A549 (cell line): ENCODE results near the gene VWF. TPM values are rescaled to one million over a fixed set of nuclear protein-coding genes. Genes with fewer than 3 reads are reported as not detected.

ENCODE experiments used
- ATAC-seq, 2 experiments: fragments of 200-7000 bp in 1 of 2; fragments of >200 bp in 1 of 2; cut with Nextera tagmentation in 1 of 2; cut with Tn5 transposase in 1 of 2; 3 replicates each; pipeline versions ENCODE4 v1.8.0 to v1.9.1; 2018 to 2020; ENCODE audit warnings: mild to moderate bottlenecking in 1 of 2, moderate library complexity in 1 of 2
- CTCF ChIA-PET: fragments of 300-600 bp; sonication (Branson Sonifier 250); formaldehyde crosslinking; extraction: SDS; loops from one replicate; lab custom pipeline; 2021; ENCODE audit warnings: antibody characterized with exemption, inconsistent platforms; lab: Yijun Ruan, JAX
- POLR2A ChIA-PET: fragments of 350-600 bp; formaldehyde crosslinking; extraction: SDS; loops from one replicate; lab custom pipeline; 2021; ENCODE audit warnings: antibody characterized with exemption, inconsistent platforms; lab: Yijun Ruan, JAX
- DNase-seq, 2 experiments: peaks; one replicate each; pipeline versions ENCODE4 v3.0.0 to v3.0.0-alpha.2; 2011 to 2016; ENCODE audit warnings: low read depth in 1 of 2, low spot score in 1 of 2
- FAIRE-seq: peaks from 2 replicates; lab custom pipeline; 2011; peaks lifted over from hg19 to GRCh38; lab: Jason Lieb, UNC
- H3K27ac ChIP-seq, 2 experiments: fragments of >200 bp; sonication (Bioruptor Twin); formaldehyde crosslinking; 3 replicates each; pipeline ENCODE4 v1.5.1; 2016 to 2017
- H3K4me1 ChIP-seq: fragments of >200 bp; sonication (Bioruptor Twin); formaldehyde crosslinking; 3 replicates; pipeline ENCODE4 v1.6.1; 2016
- H3K4me2 ChIP-seq: fragments of >200 bp; sonication (Bioruptor Twin); formaldehyde crosslinking; 3 replicates; pipeline ENCODE4 v1.6.1; 2016
- H3K4me3 ChIP-seq: fragments of >200 bp; sonication (Bioruptor Twin); formaldehyde crosslinking; 3 replicates; pipeline ENCODE4 v1.5.1; 2016
- H3K9me3 ChIP-seq: fragments of >200 bp; sonication (Bioruptor Twin); formaldehyde crosslinking; 3 replicates; pipeline ENCODE4 v1.6.1; 2016
- BHLHE40 ChIP-seq: IDR thresholded peaks from 2 replicates; pipeline ENCODE4 v1.6.1; 2012; ENCODE audit warnings: low read depth, low read length, inconsistent platforms
- EHMT2 ChIP-seq: fragments of 200-600 bp; sonication (generic); IDR thresholded peaks from 2 replicates; pipeline ENCODE4 v1.6.1; 2016; ENCODE audit warnings: antibody characterized with exemption, low read depth, mild to moderate bottlenecking, moderate library complexity
- ESRRA ChIP-seq: fragments of 150-350 bp; IDR thresholded peaks from 2 replicates; pipeline ENCODE4 v1.6.1; 2014; ENCODE audit warnings: mild to moderate bottlenecking, low read length, borderline replicate concordance
- HDAC2 ChIP-seq: fragments of 200-600 bp; sonication (generic); IDR thresholded peaks from 2 replicates; pipeline ENCODE4 v1.6.1; 2016
- HOXA7 ChIP-seq: fragments of 250-450 bp; sonication (Bioruptor Pico); IDR thresholded peaks from 2 replicates; pipeline ENCODE4 v1.5.0; 2020; ENCODE audit warnings: mild to moderate bottlenecking, moderate library complexity
- HOXB13 ChIP-seq: fragments of 250-450 bp; sonication (Bioruptor Pico); IDR thresholded peaks from 2 replicates; pipeline ENCODE4 v1.5.0; 2020; ENCODE audit warnings: low read depth, mild to moderate bottlenecking, moderate library complexity
- HOXB5 ChIP-seq: fragments of 250-450 bp; sonication (Bioruptor Pico); IDR thresholded peaks from 2 replicates; pipeline ENCODE4 v1.5.0; 2020; ENCODE audit warnings: mild to moderate bottlenecking, moderate library complexity
- JUN ChIP-seq, 2 experiments: fragments of >200 bp; sonication (Bioruptor Twin); formaldehyde crosslinking; IDR thresholded peaks; 2 replicates in 1 of 2; 3 replicates in 1 of 2; pipeline ENCODE4 v1.6.1; 2016 to 2017
- KDM1A ChIP-seq: fragments of 200-600 bp; sonication (generic); IDR thresholded peaks from 2 replicates; pipeline ENCODE4 v1.6.1; 2016; ENCODE audit warnings: low read depth, mild to moderate bottlenecking
- MYC ChIP-seq: IDR thresholded peaks from 2 replicates; pipeline ENCODE4 v1.6.1; 2012; ENCODE audit warnings: mild to moderate bottlenecking, inconsistent platforms, low read length, improper control_type of control experiment, borderline replicate concordance
- NR3C1 ChIP-seq: fragments of >200 bp; sonication (Bioruptor Twin); formaldehyde crosslinking; IDR thresholded peaks from 3 replicates; pipeline ENCODE4 v1.6.1; 2017
- POLR2AphosphoS2 ChIP-seq: conservative IDR thresholded peaks from 2 replicates; pipeline ENCODE4 v1.6.1; 2012; ENCODE audit warnings: low read length, improper control_type of control experiment, inconsistent platforms
- RARB ChIP-seq: fragments of 250-450 bp; sonication (Bioruptor Pico); IDR thresholded peaks from 2 replicates; pipeline ENCODE4 v1.8.0; 2021; ENCODE audit warnings: mild to moderate bottlenecking, moderate library complexity
- SREBF2 ChIP-seq: fragments of 450-650 bp; IDR thresholded peaks from 2 replicates; pipeline ENCODE4 v1.6.1; 2014; ENCODE audit warnings: mild to moderate bottlenecking, moderate library complexity
- TP53 ChIP-seq: fragments of 250-450 bp; sonication (Bioruptor Pico); IDR thresholded peaks from 2 replicates; pipeline ENCODE4 v1.5.0; 2021; ENCODE audit warnings: mild to moderate bottlenecking, moderate library complexity
- ZFP36 ChIP-seq: fragments of 450-650 bp; IDR thresholded peaks from 2 replicates; pipeline ENCODE4 v1.6.1; 2014; ENCODE audit warnings: borderline replicate concordance; ENCODE audit not compliant: partially characterized antibody
- ZNF302 ChIP-seq: fragments of 250-450 bp; sonication (Bioruptor Pico); IDR thresholded peaks from 2 replicates; pipeline ENCODE4 v1.9.0; 2021; ENCODE audit warnings: inconsistent platforms, mild to moderate bottlenecking, moderate library complexity
- ZSCAN20 ChIP-seq: fragments of 250-450 bp; sonication (Bioruptor Pico); IDR thresholded peaks from 2 replicates; pipeline ENCODE4 v1.8.0; 2022; ENCODE audit warnings: mild to moderate bottlenecking, moderate library complexity
- WGBS: methylation state at CpG from one replicate; pipeline ENCODE4 v1.1.6; 2017; ENCODE audit errors: missing lambda C conversion rate; 5-methylcytosine and 5-hydroxymethylcytosine counted together
- polyA plus RNA-seq, 4 experiments: library from polyadenylated mRNA; depleted of rRNA in 3 of 4; stranded (reverse); fragments of >200 nt; fragmentation: RNase III in 1 of 4; extraction: RNeasy Plus Mini Kit Qiagen cat#74134 plus additional on column Dnase treatment in 1 of 4; gene quantifications; 2 replicates in 3 of 4; 3 replicates in 1 of 4; pipeline ENCODE4 v1.2.3, GENCODE V29; 2011 to 2017
- TF ChIP-seq, protein P1 (sequence below): IDR thresholded peaks from 2 replicates; pipeline ENCODE4 v1.6.1; 2012
- TF ChIP-seq, protein P2 (sequence below): fragments of 200-600 bp; sonication (generic); IDR thresholded peaks from 2 replicates; pipeline ENCODE4 v1.6.1; 2016; ENCODE audit warnings: antibody characterized with exemption, mild to moderate bottlenecking, moderate library complexity
- TF ChIP-seq, protein P3 (sequence below): fragments of >200 bp; sonication (Bioruptor Twin); formaldehyde crosslinking; IDR thresholded peaks from 2 replicates; pipeline ENCODE4 v1.6.1; 2016
- TF ChIP-seq, protein P4 (sequence below): fragments of 250-450 bp; sonication (Bioruptor Pico); IDR thresholded peaks from 2 replicates; pipeline ENCODE4 v1.5.0; 2020; ENCODE audit warnings: low read depth, mild to moderate bottlenecking, moderate library complexity

The VWF gene
- polyA plus RNA-seq, 2 of the 4 experiments (the other 2 are of a cell fraction), result 0.01 TPM; not detected in 1

DNA sequence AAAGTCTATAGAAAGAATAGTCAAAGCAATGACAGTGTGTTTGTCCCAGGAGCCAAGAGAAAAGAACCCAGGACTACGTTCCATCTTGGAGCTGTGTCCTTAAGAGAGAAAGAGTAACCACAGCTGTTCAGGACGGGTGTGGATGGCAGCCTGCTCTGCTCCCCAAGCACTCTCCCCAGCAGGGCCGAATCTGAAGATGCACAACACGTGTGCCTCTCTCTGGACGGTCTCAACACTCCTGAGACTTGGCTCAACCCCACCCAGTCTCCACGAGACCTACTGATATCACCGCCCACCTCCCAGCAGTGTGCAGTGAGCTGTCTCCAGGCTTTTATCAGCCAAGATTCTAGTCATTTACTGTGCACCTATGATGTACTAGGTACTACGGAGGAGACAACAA is 152.1 kb downstream of the VWF start:
- ATAC-seq, result peak in 1 of 2 experiments; percentile 28; a peak in 3 of 6 replicates
- DNase-seq, result no peak
- 10% methylated on average over 8 of the region's 8 CpGs for WGBS
- no peak overlapping the region for H3K4me3 ChIP-seq
- no peak for FAIRE-seq
- TF ChIP-seq ESRRA, result no peak
- TF ChIP-seq NR3C1, result no peak
- no peak for TF ChIP-seq KDM1A
- TF ChIP-seq HOXA7 (CRISPR knock-in tag), result no peak
- no peak for TF ChIP-seq JUN (IDR thresholded peaks at IDR 0.05)
- no peak for TF ChIP-seq POLR2AphosphoS2
- no peak for TF ChIP-seq ZFP36
- TF ChIP-seq RARB (CRISPR knock-in tag), result no peak
- TF ChIP-seq ZSCAN20, result no peak
- TF ChIP-seq, protein P1, sequence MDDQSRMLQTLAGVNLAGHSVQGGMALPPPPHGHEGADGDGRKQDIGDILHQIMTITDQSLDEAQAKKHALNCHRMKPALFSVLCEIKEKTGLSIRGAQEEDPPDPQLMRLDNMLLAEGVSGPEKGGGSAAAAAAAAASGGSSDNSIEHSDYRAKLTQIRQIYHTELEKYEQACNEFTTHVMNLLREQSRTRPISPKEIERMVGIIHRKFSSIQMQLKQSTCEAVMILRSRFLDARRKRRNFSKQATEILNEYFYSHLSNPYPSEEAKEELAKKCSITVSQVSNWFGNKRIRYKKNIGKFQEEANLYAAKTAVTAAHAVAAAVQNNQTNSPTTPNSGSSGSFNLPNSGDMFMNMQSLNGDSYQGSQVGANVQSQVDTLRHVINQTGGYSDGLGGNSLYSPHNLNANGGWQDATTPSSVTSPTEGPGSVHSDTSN, result no peak
- no peak for TF ChIP-seq HOXB5
- TF ChIP-seq, protein P2, sequence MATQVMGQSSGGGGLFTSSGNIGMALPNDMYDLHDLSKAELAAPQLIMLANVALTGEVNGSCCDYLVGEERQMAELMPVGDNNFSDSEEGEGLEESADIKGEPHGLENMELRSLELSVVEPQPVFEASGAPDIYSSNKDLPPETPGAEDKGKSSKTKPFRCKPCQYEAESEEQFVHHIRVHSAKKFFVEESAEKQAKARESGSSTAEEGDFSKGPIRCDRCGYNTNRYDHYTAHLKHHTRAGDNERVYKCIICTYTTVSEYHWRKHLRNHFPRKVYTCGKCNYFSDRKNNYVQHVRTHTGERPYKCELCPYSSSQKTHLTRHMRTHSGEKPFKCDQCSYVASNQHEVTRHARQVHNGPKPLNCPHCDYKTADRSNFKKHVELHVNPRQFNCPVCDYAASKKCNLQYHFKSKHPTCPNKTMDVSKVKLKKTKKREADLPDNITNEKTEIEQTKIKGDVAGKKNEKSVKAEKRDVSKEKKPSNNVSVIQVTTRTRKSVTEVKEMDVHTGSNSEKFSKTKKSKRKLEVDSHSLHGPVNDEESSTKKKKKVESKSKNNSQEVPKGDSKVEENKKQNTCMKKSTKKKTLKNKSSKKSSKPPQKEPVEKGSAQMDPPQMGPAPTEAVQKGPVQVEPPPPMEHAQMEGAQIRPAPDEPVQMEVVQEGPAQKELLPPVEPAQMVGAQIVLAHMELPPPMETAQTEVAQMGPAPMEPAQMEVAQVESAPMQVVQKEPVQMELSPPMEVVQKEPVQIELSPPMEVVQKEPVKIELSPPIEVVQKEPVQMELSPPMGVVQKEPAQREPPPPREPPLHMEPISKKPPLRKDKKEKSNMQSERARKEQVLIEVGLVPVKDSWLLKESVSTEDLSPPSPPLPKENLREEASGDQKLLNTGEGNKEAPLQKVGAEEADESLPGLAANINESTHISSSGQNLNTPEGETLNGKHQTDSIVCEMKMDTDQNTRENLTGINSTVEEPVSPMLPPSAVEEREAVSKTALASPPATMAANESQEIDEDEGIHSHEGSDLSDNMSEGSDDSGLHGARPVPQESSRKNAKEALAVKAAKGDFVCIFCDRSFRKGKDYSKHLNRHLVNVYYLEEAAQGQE, result no peak
- TF ChIP-seq ZNF302 (CRISPR knock-in tag), result no peak
- TF ChIP-seq BHLHE40, result no peak
- TF ChIP-seq HDAC2, result no peak
- TF ChIP-seq SREBF2, result no peak
- no peak overlapping the region for H3K27ac ChIP-seq
- no peaks in the 10 kb centered on the region for H3K9me3 ChIP-seq
- POLR2A ChIA-PET, result no interaction called here
- H3K4me1 ChIP-seq, result no peaks in the 10 kb centered on the region
- H3K4me2 ChIP-seq, result no peak overlapping the region
- CTCF ChIA-PET, result interaction anchor here (1.3 to 4.7 kb wide), 4 partner anchors 9 to 67 kb away, joined by 3 to 34 read pairs (median 8); no protein-coding TSS in a partner anchor

DNA sequence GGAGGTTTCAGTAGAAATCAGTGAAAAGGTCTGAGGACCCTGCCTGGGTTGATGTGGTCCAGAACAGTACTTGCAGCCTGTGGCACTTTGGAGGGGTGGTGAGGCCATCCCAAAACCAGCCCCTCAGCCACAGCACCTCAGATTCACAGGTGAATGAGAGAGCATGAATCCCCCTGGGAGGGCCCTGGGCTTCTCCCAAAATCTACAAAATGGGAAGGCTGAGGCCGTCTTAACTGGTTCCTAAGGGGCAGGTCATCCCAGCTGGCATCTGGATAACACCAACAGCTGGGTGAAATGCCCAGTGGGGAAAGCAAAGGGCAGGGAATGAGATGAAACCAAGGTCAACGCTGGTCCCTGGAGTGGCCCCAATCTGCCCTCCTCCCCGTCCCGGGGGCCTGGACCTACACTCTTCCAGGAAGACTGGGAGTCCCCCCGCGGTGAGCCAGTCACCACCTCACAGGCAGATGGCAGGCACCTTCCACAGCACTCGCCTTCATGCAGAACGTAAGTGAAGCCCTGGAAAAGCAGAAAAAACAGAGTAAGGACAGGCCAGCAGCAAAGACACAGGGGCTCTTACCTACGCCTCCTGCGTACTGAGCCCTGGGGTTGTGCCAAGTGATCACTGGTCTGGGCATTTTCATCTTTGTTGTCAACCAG is 153.1 kb downstream of the VWF start:
- Histone ChIP-seq H3K4me3 (no peak overlapping the region), H3K27ac (no peak overlapping the region), H3K4me2 (no peak overlapping the region), H3K4me1 (no peaks in the 10 kb centered on the region), H3K9me3 (no peaks in the 10 kb centered on the region)
- CTCF ChIA-PET, result interaction anchor here (1.3 to 4.7 kb wide), 3 partner anchors 10 to 68 kb away, joined by 3 to 34 read pairs (median 13); no protein-coding TSS in a partner anchor
- DNase-seq (no peak), ATAC-seq (no peak), FAIRE-seq (no peak)
- POLR2A ChIA-PET, result no interaction called here
- TF ChIP-seq POLR2AphosphoS2, result no peak
- no peak for TF ChIP-seq HOXB13 (CRISPR knock-in tag)
- no peak for TF ChIP-seq EHMT2
- TF ChIP-seq SREBF2, result no peak
- TF ChIP-seq HDAC2, result no peak
- no peak for TF ChIP-seq TP53 (CRISPR knock-in tag)
- TF ChIP-seq, protein P3, sequence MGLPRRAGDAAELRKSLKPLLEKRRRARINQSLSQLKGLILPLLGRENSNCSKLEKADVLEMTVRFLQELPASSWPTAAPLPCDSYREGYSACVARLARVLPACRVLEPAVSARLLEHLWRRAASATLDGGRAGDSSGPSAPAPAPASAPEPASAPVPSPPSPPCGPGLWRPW, result no peak
- TF ChIP-seq, protein P4, sequence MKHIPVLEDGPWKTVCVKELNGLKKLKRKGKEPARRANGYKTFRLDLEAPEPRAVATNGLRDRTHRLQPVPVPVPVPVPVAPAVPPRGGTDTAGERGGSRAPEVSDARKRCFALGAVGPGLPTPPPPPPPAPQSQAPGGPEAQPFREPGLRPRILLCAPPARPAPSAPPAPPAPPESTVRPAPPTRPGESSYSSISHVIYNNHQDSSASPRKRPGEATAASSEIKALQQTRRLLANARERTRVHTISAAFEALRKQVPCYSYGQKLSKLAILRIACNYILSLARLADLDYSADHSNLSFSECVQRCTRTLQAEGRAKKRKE (CRISPR knock-in tag), result no peak
- TF ChIP-seq BHLHE40, result no peak
- no peak for TF ChIP-seq MYC
- 21% methylated on average over 10 of the region's 10 CpGs for WGBS
